H1 (cell line): ENCODE data around the gene VEZT. TPM values are rescaled to one million over a fixed set of nuclear protein-coding genes. Genes with fewer than 3 reads are reported as not detected.

ENCODE experiments used
- CTCF ChIA-PET: fragments of 300-600 bp; sonication (Branson Sonifier 250); formaldehyde crosslinking; loops from one replicate; lab custom pipeline; 2021; ENCODE audit not compliant: partially characterized antibody; lab: Charles Lee
- POLR2A ChIA-PET: fragments of 300-600 bp; sonication (Branson Sonifier 250); formaldehyde crosslinking; loops from one replicate; lab custom pipeline; 2021; ENCODE audit warnings: inconsistent platforms; ENCODE audit not compliant: partially characterized antibody; lab: Charles Lee
- DNase-seq, 2 experiments: peaks; one replicate each; pipeline versions ENCODE4 v3.0.0 to v3.0.0-alpha.2; 2010 to 2022; ENCODE audit warnings: low spot score in 2 of 2, low read depth in 1 of 2, mixed read lengths in 1 of 2
- FAIRE-seq: peaks from 2 replicates; lab custom pipeline; 2011; peaks lifted over from hg19 to GRCh38; lab: Jason Lieb, UNC
- H2AFZ ChIP-seq: 2 replicates; pipeline ENCODE4 v1.8.1; 2012; ENCODE audit warnings: low read length, inconsistent platforms
- H2AK5ac ChIP-seq: 2 replicates; pipeline ENCODE4 v1.6.1; 2013; ENCODE audit warnings: low read depth, low read length
- H2BK120ac ChIP-seq: replicated peaks from 2 replicates; pipeline ENCODE3; 2013; ENCODE audit warnings: low read depth, low read length, inconsistent platforms
- H2BK12ac ChIP-seq: 2 replicates; pipeline ENCODE4 v1.6.1; 2013; ENCODE audit warnings: low read depth, low read length
- H2BK15ac ChIP-seq: 2 replicates; pipeline ENCODE4 v1.6.1; 2013; ENCODE audit warnings: low read length
- H2BK20ac ChIP-seq: 2 replicates; pipeline ENCODE4 v1.6.1; 2013; ENCODE audit warnings: low read length
- H2BK5ac ChIP-seq: 2 replicates; pipeline ENCODE4 v1.6.1; 2013; ENCODE audit warnings: low read depth, low read length
- H3K14ac ChIP-seq: 2 replicates; pipeline ENCODE4 v1.6.1; 2013; ENCODE audit warnings: inconsistent platforms; ENCODE audit not compliant: insufficient read length
- H3K18ac ChIP-seq: 2 replicates; pipeline ENCODE4 v1.6.1; 2013; ENCODE audit warnings: low read length; ENCODE audit errors: extremely low read depth
- H3K23ac ChIP-seq: 2 replicates; pipeline ENCODE4 v1.6.1; 2013; ENCODE audit warnings: inconsistent platforms; ENCODE audit not compliant: insufficient read length
- H3K23me2 ChIP-seq: 2 replicates; pipeline ENCODE4 v1.6.1; 2013; ENCODE audit warnings: low read depth, low read length
- H3K27ac ChIP-seq: 2 replicates; pipeline ENCODE4 v1.6.1; 2011; ENCODE audit warnings: low read depth, low read length, inconsistent platforms
- H3K27me3 ChIP-seq, 4 experiments: replicated peaks in 1 of 4; 1 replicate in 1 of 4; 2 replicates in 3 of 4; pipeline versions ENCODE4 v1.6.1 to v1.8.1; 2011 to 2013; ENCODE audit warnings: low read length in 3 of 4, mild to moderate bottlenecking in 3 of 4, inconsistent platforms in 2 of 4, mixed read lengths in 2 of 4, moderate library complexity in 1 of 4; ENCODE audit not compliant: control insufficient read depth in 3 of 4, insufficient read depth in 3 of 4; ENCODE audit errors: extremely low read depth in 1 of 4
- H3K36me3 ChIP-seq, 4 experiments: 2 replicates each; pipeline versions ENCODE4 v1.6.1 to v1.8.1; 2011 to 2013; ENCODE audit warnings: mild to moderate bottlenecking in 4 of 4, low read length in 3 of 4, moderate library complexity in 2 of 4, control low read depth in 1 of 4, inconsistent platforms in 1 of 4; ENCODE audit not compliant: insufficient read depth in 4 of 4, control insufficient read depth in 2 of 4
- H3K4ac ChIP-seq: replicated peaks from 2 replicates; pipeline ENCODE3; 2013; ENCODE audit warnings: low read length, low read depth, mixed read lengths, inconsistent platforms; ENCODE audit not compliant: insufficient read length
- H3K4me1 ChIP-seq, 4 experiments: replicated peaks in 1 of 4; 1 replicate in 1 of 4; 2 replicates in 3 of 4; pipeline versions ENCODE4 v1.6.1 to v1.8.1; 2011 to 2013; ENCODE audit warnings: low read length in 3 of 4, inconsistent platforms in 2 of 4, mixed read lengths in 1 of 4; ENCODE audit not compliant: insufficient read depth in 4 of 4, control insufficient read depth in 3 of 4
- H3K4me2 ChIP-seq, 2 experiments: 2 replicates each; pipeline versions ENCODE4 v1.6.1 to v1.8.1; 2011 to 2013; ENCODE audit warnings: low read depth in 2 of 2, low read length in 2 of 2, control low read depth in 1 of 2, inconsistent platforms in 1 of 2, mild to moderate bottlenecking in 1 of 2; ENCODE audit not compliant: insufficient read depth in 1 of 2
- H3K4me3 ChIP-seq, 4 experiments: fragments of 200-600, 300-600 bp in 1 of 4; sonication (generic), shearing (Covaris generic), sonication (Bioruptor Twin) in 1 of 4; 2 replicates each; pipeline versions ENCODE4 v1.5.1 to v1.8.1; 2011 to 2016; ENCODE audit warnings: low read length in 4 of 4, low read depth in 3 of 4, control low read depth in 2 of 4, inconsistent platforms in 2 of 4, mild to moderate bottlenecking in 2 of 4, mixed read lengths in 1 of 4, moderate library complexity in 1 of 4; ENCODE audit not compliant: insufficient read depth in 2 of 4; ENCODE audit errors: extremely low read depth in 1 of 4
- H3K56ac ChIP-seq: replicated peaks from 2 replicates; pipeline ENCODE3; 2013; ENCODE audit warnings: low read depth, mild to moderate bottlenecking, mixed read lengths, low read length, inconsistent platforms; ENCODE audit not compliant: insufficient read length
- H3K79me1 ChIP-seq: 2 replicates; pipeline ENCODE4 v1.6.1; 2013; ENCODE audit warnings: low read depth, low read length, control low read depth
- H3K79me2 ChIP-seq, 2 experiments: 2 replicates each; pipeline versions ENCODE4 v1.6.1 to v1.8.1; 2012 to 2013; ENCODE audit warnings: low read length in 2 of 2, mild to moderate bottlenecking in 2 of 2, inconsistent platforms in 1 of 2; ENCODE audit not compliant: insufficient read depth in 2 of 2, control insufficient read depth in 1 of 2
- H3K9ac ChIP-seq, 4 experiments: replicated peaks in 1 of 4; 1 replicate in 1 of 4; 2 replicates in 3 of 4; pipeline versions ENCODE4 v1.6.1 to v1.8.1; 2011 to 2013; ENCODE audit warnings: low read depth in 3 of 4, low read length in 3 of 4, control low read depth in 2 of 4, mild to moderate bottlenecking in 2 of 4, moderate library complexity in 2 of 4, inconsistent platforms in 1 of 4; ENCODE audit errors: extremely low read depth in 1 of 4
- H3K9me3 ChIP-seq, 2 experiments: 2 replicates each; pipeline versions ENCODE4 v1.6.1 to v1.8.1; 2012 to 2013; ENCODE audit warnings: mild to moderate bottlenecking in 2 of 2, moderate library complexity in 2 of 2, control low read depth in 1 of 2, inconsistent platforms in 1 of 2, low read depth in 1 of 2, low read length in 1 of 2, mixed read lengths in 1 of 2; ENCODE audit not compliant: insufficient read depth in 2 of 2
- H4K20me1 ChIP-seq, 2 experiments: replicated peaks in 1 of 2; 2 replicates each; pipeline versions ENCODE3 to v1.8.1; 2011 to 2013; ENCODE audit warnings: inconsistent platforms in 2 of 2, low read length in 2 of 2, mild to moderate bottlenecking in 1 of 2; ENCODE audit not compliant: insufficient read depth in 2 of 2, control insufficient read depth in 1 of 2
- H4K5ac ChIP-seq: 2 replicates; pipeline ENCODE4 v1.6.1; 2013; ENCODE audit warnings: low read length, low read depth, mixed read lengths, inconsistent platforms; ENCODE audit not compliant: insufficient read length
- H4K8ac ChIP-seq: 2 replicates; pipeline ENCODE4 v1.8.0; 2013; ENCODE audit warnings: mild to moderate bottlenecking, moderate library complexity, low read length, inconsistent platforms; ENCODE audit not compliant: insufficient read depth; ENCODE audit errors: extremely low read depth
- H4K91ac ChIP-seq: replicated peaks from 2 replicates; pipeline ENCODE3; 2013; ENCODE audit warnings: low read length, mixed read lengths, inconsistent platforms; ENCODE audit not compliant: insufficient read length
- ASH2L ChIP-seq: fragments of 200-600, 300-600 bp; sonication (generic); IDR thresholded peaks from one replicate; pipeline ENCODE4 v1.7.1; 2017; ENCODE audit warnings: low read length
- HDAC2 ChIP-seq, 2 experiments: fragments of 300-600 bp in 1 of 2; sonication (generic) in 1 of 2; IDR thresholded peaks; 2 replicates each; pipeline ENCODE4 v1.6.1; 2011 to 2012; ENCODE audit warnings: low read depth in 2 of 2, low read length in 2 of 2, mild to moderate bottlenecking in 2 of 2, moderate library complexity in 2 of 2, borderline replicate concordance in 1 of 2, inconsistent platforms in 1 of 2
- JUN ChIP-seq: IDR thresholded peaks from 2 replicates; pipeline ENCODE4 v1.6.1; 2011; ENCODE audit warnings: low read depth, mild to moderate bottlenecking, improper control_type of control experiment, low read length
- NRF1 ChIP-seq: IDR thresholded peaks from 2 replicates; pipeline ENCODE4 v1.6.1; 2011; ENCODE audit warnings: mild to moderate bottlenecking, low read depth, low read length, improper control_type of control experiment
- SAP30 ChIP-seq: fragments of 300-600 bp; sonication (generic); IDR thresholded peaks from 2 replicates; pipeline ENCODE4 v1.7.1; 2012; ENCODE audit warnings: low read length, moderate library complexity, mild to moderate bottlenecking, inconsistent platforms; ENCODE audit not compliant: insufficient read depth, insufficient replicate concordance
- TAF7 ChIP-seq: optimal IDR thresholded peaks from 2 replicates; pipeline ENCODE3; 2011; ENCODE audit warnings: low read depth, mild to moderate bottlenecking, inconsistent platforms, low read length, moderate library complexity, borderline replicate concordance
- TBP ChIP-seq: IDR thresholded peaks from 2 replicates; pipeline ENCODE4 v1.6.1; 2011; ENCODE audit warnings: low read depth, low read length, improper control_type of control experiment
- WGBS, 2 experiments: shearing (Covaris generic) in 1 of 2; methylation state at CpG; one replicate each; pipeline versions ENCODE4 v1.1.6 to v1.1.7; 2013 to 2015; ENCODE audit warnings: low lambda C conversion rate in 2 of 2, mixed read lengths in 2 of 2, inconsistent platforms in 1 of 2, low coverage in 1 of 2, missing lambda C conversion rate in 1 of 2; ENCODE audit not compliant: insufficient replicate concordance in 2 of 2, insufficient coverage in 1 of 2, insufficient read length in 1 of 2; ENCODE audit errors: extremely low coverage in 1 of 2, missing lambda C conversion rate in 1 of 2; 5-methylcytosine and 5-hydroxymethylcytosine counted together
- polyA plus RNA-seq, 7 experiments: library from polyadenylated mRNA; depleted of rRNA in 3 of 7; stranded (reverse) in 5 of 7; unstranded in 2 of 7; fragments of >200 nt in 5 of 7; fragments of 200-250 nt in 2 of 7; gene quantifications; 1 replicate in 5 of 7; 2 replicates in 1 of 7; 4 replicates in 1 of 7; pipeline versions ENCODE4 v1.2.1 to v1.2.3, GENCODE V29; 2011 to 2013; ENCODE audit warnings: missing spikeins in 2 of 7, mixed read lengths in 2 of 7
- total RNA-seq: library from RNA; stranded (reverse); fragmentation: NEBNext Ultra II Directional; extraction: Animal tissue kit (Norgen Biotek cat#: 25700); gene quantifications from 2 replicates; pipeline ENCODE4 v1.2.1, GENCODE V29; 2021

The VEZT gene
- total and polyA plus RNA-seq, 2 of the 8 experiments (the other 6 are each of a cell fraction or from before 2014, with no cell fraction given), result 44.0 to 56.1 TPM

DNA sequence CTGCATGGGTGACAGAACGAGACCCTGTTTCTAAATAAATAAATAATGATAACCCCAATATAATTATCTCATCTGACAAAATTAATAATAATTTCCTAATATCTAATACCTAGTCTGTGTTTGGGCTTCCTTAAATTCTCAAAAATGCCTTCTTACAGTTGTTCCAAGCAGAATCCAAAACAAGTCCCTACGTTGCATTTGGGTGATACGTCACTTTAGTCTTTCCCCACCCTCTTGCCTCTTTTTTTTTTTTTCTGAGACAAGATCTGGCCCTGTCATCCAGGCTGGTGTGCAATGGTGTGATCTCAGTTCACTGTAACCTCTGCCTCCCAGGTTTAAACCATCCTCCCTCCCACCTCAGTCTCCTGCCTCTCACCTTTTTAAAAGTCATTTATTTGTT lies 26.7 kb downstream of the VEZT start:
- Histone ChIP-seq H2BK15ac (no peak overlapping the region), H3K14ac (no peak overlapping the region), H3K27me3 (no peaks in the 10 kb centered on the region), H3K9ac (no peak overlapping the region), H4K91ac (no peak overlapping the region), H2BK5ac (no peak overlapping the region), H3K23ac (no peak overlapping the region), H3K9me3 (no peaks in the 10 kb centered on the region), H4K8ac (no peak overlapping the region), H3K4me2 (no peak overlapping the region), H3K79me1 (peaks cover 3% of the 10 kb centered on the region), H2BK20ac (no peak overlapping the region), H2BK12ac (no peak overlapping the region), H3K23me2 (no peaks in the 10 kb centered on the region), H3K36me3 (peaks cover 0 to 14% (median 3%) of the 10 kb centered on the region in 4 experiments; a peak in 2 of 8 replicates), H4K5ac (no peak overlapping the region), H3K79me2 (peaks cover 0 to 70% of the 10 kb centered on the region in 2 experiments; a peak in 2 of 4 replicates), H3K4me1 (no peaks in the 10 kb centered on the region; a peak in 1 of 7 replicates), H2AK5ac (no peak overlapping the region), H3K4ac (no peak overlapping the region), H3K18ac (no peak overlapping the region; the same call in 1 of the 2 replicates), H3K56ac (no peak overlapping the region), H4K20me1 (peaks cover 2 to 5% of the 10 kb centered on the region in 2 experiments), H2BK120ac (no peak overlapping the region), H2AFZ (no peak overlapping the region), H3K4me3 (no peak overlapping the region), H3K27ac (no peak overlapping the region)
- WGBS, 2 experiments, result 74% methylated on average over 3 of the region's 3 CpGs; no CpG with 5 or more reads in 1 of the 2 experiments
- DNase-seq (no peak), FAIRE-seq (no peak)
- TF ChIP-seq ASH2L (no peak), TAF7 (no peak), JUN (no peak), SAP30 (no peak), TBP (no peak), NRF1 (no peak), HDAC2 (IDR thresholded peaks at IDR 0.05; ENCODE audit: borderline replicate concordance in 1 of 2, low read depth in 2 of 2, low read length in 2 of 2) (no peak)
- ChIA-PET POLR2A (interaction anchor here (1.1 kb wide), 1 partner anchor 27 kb away, joined by 3 read pairs; the partner anchor contains the start of genes FGD6 and VEZT), CTCF (no interaction called here)
